ENCODE data around the gene RAB40C. TPM values are rescaled to one million over a fixed set of nuclear protein-coding genes. Genes with fewer than 3 reads are reported as not detected.
A peak's percentile ranks its signal among the peaks of the same experiment; 100 is the strongest.

RAB40C gene
- total RNA-seq, 5 donors from 2014 or later (not counting 1 experiment from before 2014, with no cell fraction given), result 14.1 to 28.0 (median 24.4) TPM

DNA sequence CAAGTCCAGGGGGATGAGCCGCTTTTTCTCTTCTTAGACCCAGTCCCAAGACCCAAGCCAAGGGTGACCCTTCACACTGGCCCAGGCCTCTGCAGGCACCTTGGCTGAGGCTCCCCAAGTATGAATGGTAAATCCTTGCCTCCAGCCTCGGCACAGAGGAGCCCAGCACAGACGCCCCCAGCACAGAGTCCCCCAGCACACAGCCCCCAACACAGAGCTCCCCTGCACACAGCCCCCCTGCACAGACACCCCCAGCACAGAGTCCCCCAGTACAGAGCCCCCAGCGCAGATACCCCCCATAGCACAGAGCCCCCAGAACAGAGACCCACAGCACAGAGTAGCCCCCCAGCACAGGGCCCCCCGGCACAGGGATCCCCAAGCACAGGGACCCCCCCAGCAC lies 50.7 kb downstream of the RAB40C start:
- Mint-ChIP-seq H3K9me3 (no peaks in the 10 kb centered on the region), H3K4me3 (peak overlapping the region in 1 of 3 donors; percentile 57), H3K36me3 (no peaks in the 10 kb centered on the region), H3K27me3 (peaks cover 0 to 3% of the 10 kb centered on the region in 2 donors), H3K4me1 (peaks cover 15 to 23% (median 16%) of the 10 kb centered on the region in 3 donors), H3K27ac (no peak overlapping the region)
- no peak for ATAC-seq (replicated peaks in 1 of 4)
- H3K27me3 ChIP-seq (replicated peaks in 1 of 2; ENCODE audit: control insufficient read depth in 2 of 2, extremely low read depth in 1 of 2, insufficient read depth in 2 of 2, low read length in 1 of 2), result no peaks in the 10 kb centered on the region
- peaks cover 4 to 37% of the 10 kb centered on the region in 2 experiments for H3K4me1 ChIP-seq (ENCODE audit: control insufficient read depth in 1 of 2, extremely low read depth in 1 of 2, insufficient read depth in 2 of 2, low read length in 2 of 2)
- H3K27ac ChIP-seq (ENCODE audit: low read length), result no peak overlapping the region
- CTCF ChIA-PET, result no interaction called here
- no peak overlapping the region for H3K4me3 ChIP-seq (ENCODE audit: control insufficient read depth in 1 of 2, extremely low read depth in 1 of 2, low read length in 1 of 2)
- no peaks in the 10 kb centered on the region for H3K36me3 ChIP-seq (ENCODE audit: control insufficient read depth in 2 of 2, extremely low read depth in 1 of 2, insufficient read depth in 1 of 2, low read length in 1 of 2)
- H3K9me3 ChIP-seq, result no peaks in the 10 kb centered on the region
- no peak for DNase-seq
- WGBS (ENCODE audit: insufficient coverage), result 100% methylated on average over 2 of the region's 5 CpGs
- POLR2A ChIA-PET, result no interaction called here

GRCh38 chr16:641326-642188 lies 51.7 kb downstream of the RAB40C start, which contains the start of gene MCRIP2:
TSS of gene MCRIP2 (plus strand) at chr16:641828. CDS start at chr16:641992, 164 bp downstream.
- peaks cover 0 to 3% of the 10 kb centered on the region in 2 donors for H3K27me3 Mint-ChIP-seq
- DNase-seq (peak in 13 of 35 experiments; percentile 18 to 65 (median 47)), ATAC-seq (replicated peaks in 1 of 4) (peak; percentile 28 to 49 (median 42))
- peak within 1 kb of the TSS; percentile 54 to 72 (median 69) for H3K4me3 Mint-ChIP-seq
- no peaks in the 10 kb centered on the region for H3K36me3 ChIP-seq (ENCODE audit: control insufficient read depth in 2 of 2, extremely low read depth in 1 of 2, insufficient read depth in 1 of 2, low read length in 1 of 2)
- peaks cover 4 to 32% of the 10 kb centered on the region in 2 experiments for H3K4me1 ChIP-seq (ENCODE audit: control insufficient read depth in 1 of 2, extremely low read depth in 1 of 2, insufficient read depth in 2 of 2, low read length in 2 of 2)
- H3K27ac Mint-ChIP-seq, result peak within 1 kb of the TSS in 1 of 2 donors; percentile 16
- peak within 1 kb of the TSS; percentile 41 for H3K27ac ChIP-seq (ENCODE audit: low read length)
- H3K27me3 ChIP-seq (replicated peaks in 1 of 2; ENCODE audit: control insufficient read depth in 2 of 2, extremely low read depth in 1 of 2, insufficient read depth in 2 of 2, low read length in 1 of 2), result no peaks in the 10 kb centered on the region
- ChIA-PET CTCF (no interaction called here), POLR2A (no interaction called here)
- H3K4me3 ChIP-seq (ENCODE audit: control insufficient read depth in 1 of 2, extremely low read depth in 1 of 2, low read length in 1 of 2), result peak within 1 kb of the TSS; percentile 48 to 64
- no peaks in the 10 kb centered on the region for H3K9me3 ChIP-seq
- WGBS (ENCODE audit: insufficient coverage), result under 1% methylated on average over 79 of the region's 81 CpGs
- no peaks in the 10 kb centered on the region for H3K36me3 Mint-ChIP-seq
- no peaks in the 10 kb centered on the region for H3K9me3 Mint-ChIP-seq
- H3K4me1 Mint-ChIP-seq, result peaks cover 12 to 22% (median 14%) of the 10 kb centered on the region in 3 donors

- ChIA-PET POLR2A (no interaction called here), CTCF (no interaction called here)
- Mint-ChIP-seq H3K27ac (peak overlapping the region in 1 of 2 donors; percentile 16), H3K9me3 (no peaks in the 10 kb centered on the region), H3K36me3 (no peaks in the 10 kb centered on the region), H3K4me3 (peak overlapping the region; percentile 54 to 72 (median 69)), H3K4me1 (peaks cover 9 to 20% (median 12%) of the 10 kb centered on the region in 3 donors), H3K27me3 (no peaks in the 10 kb centered on the region)
- Histone ChIP-seq H3K9me3 (no peaks in the 10 kb centered on the region), H3K27ac (ENCODE audit: low read length) (peak overlapping the region; percentile 41), H3K4me1 (ENCODE audit: control insufficient read depth in 1 of 2, extremely low read depth in 1 of 2, insufficient read depth in 2 of 2, low read length in 2 of 2) (peaks cover 1 to 30% of the 10 kb centered on the region in 2 experiments), H3K36me3 (ENCODE audit: control insufficient read depth in 2 of 2, extremely low read depth in 1 of 2, insufficient read depth in 1 of 2, low read length in 1 of 2) (no peaks in the 10 kb centered on the region), H3K27me3 (replicated peaks in 1 of 2; ENCODE audit: control insufficient read depth in 2 of 2, extremely low read depth in 1 of 2, insufficient read depth in 2 of 2, low read length in 1 of 2) (no peaks in the 10 kb centered on the region), H3K4me3 (ENCODE audit: control insufficient read depth in 1 of 2, extremely low read depth in 1 of 2, low read length in 1 of 2) (peak overlapping the region; percentile 48 to 64)
- ATAC-seq (replicated peaks in 1 of 4) (peak; percentile 39 to 56 (median 50)), DNase-seq (peak in 4 of 35 experiments; percentile 22 to 36 (median 28))
- 3% methylated on average over 63 of the region's 72 CpGs for WGBS (ENCODE audit: insufficient coverage)
Measured at GRCh38 chr16:642189-643049, 52.6 kb downstream of the RAB40C start.

DNA sequence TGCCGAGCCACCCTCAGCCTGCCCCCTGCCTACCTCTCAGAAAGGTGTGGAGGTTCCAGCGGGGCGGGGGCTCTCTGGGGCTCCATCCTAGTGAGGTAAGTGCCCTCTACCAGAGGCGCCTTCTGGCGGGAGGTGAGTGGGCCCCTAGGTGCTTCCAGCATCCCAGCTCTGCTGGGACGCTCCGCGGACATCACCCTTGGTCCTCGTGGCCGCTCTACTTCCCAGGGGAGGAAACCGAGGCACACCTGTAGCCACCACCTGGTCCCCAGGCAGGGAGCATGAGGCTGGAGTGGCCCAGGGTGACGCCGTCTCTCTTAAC lies 53.1 kb downstream of the RAB40C start:
- no peaks in the 10 kb centered on the region for H3K36me3 ChIP-seq (ENCODE audit: control insufficient read depth in 2 of 2, extremely low read depth in 1 of 2, insufficient read depth in 1 of 2, low read length in 1 of 2)
- no peak for ATAC-seq (replicated peaks in 1 of 4)
- ChIA-PET POLR2A (no interaction called here), CTCF (no interaction called here)
- peaks cover 0 to 32% of the 10 kb centered on the region in 2 experiments for H3K4me1 ChIP-seq (ENCODE audit: control insufficient read depth in 1 of 2, extremely low read depth in 1 of 2, insufficient read depth in 2 of 2, low read length in 2 of 2)
- peak overlapping the region; percentile 41 for H3K27ac ChIP-seq (ENCODE audit: low read length)
- Mint-ChIP-seq H3K36me3 (no peaks in the 10 kb centered on the region), H3K27ac (peak overlapping the region in 1 of 2 donors; percentile 16), H3K4me3 (peak overlapping the region; percentile 54 to 72 (median 69)), H3K27me3 (no peaks in the 10 kb centered on the region), H3K9me3 (no peaks in the 10 kb centered on the region), H3K4me1 (peaks cover 9 to 22% (median 13%) of the 10 kb centered on the region in 3 donors)
- no peaks in the 10 kb centered on the region for H3K9me3 ChIP-seq
- peak overlapping the region in 1 of 2 donors; percentile 48 for H3K4me3 ChIP-seq (ENCODE audit: control insufficient read depth in 1 of 2, extremely low read depth in 1 of 2, low read length in 1 of 2)
- WGBS (ENCODE audit: insufficient coverage), result 98% methylated on average over 9 of the region's 13 CpGs
- no peak for DNase-seq
- no peaks in the 10 kb centered on the region for H3K27me3 ChIP-seq (replicated peaks in 1 of 2; ENCODE audit: control insufficient read depth in 2 of 2, extremely low read depth in 1 of 2, insufficient read depth in 2 of 2, low read length in 1 of 2)

DNA sequence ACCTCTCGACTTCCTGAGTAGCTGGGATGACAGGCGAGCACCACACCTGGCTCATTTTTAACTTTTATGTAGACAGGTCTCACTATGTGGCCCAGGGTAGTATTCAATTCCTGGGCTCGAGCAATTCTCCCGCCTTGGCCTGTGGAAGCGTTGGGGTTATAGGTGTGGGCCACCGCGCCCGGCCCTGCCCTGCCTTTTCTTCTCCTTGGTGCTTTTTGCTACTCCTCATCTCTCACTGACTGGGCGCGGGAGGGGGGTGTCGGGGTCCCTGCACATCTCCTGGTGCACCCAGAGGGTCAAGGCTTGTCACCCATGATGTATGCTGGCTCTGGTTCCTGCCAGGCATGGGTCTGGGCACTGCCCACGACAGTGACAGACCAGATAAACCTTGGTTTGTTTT lies 54.7 kb downstream of the RAB40C start:
- no peak overlapping the region for H3K4me3 ChIP-seq (ENCODE audit: control insufficient read depth in 1 of 2, extremely low read depth in 1 of 2, low read length in 1 of 2)
- ChIA-PET POLR2A (no interaction called here), CTCF (no interaction called here)
- DNase-seq (no peak), ATAC-seq (replicated peaks in 1 of 4) (no peak)
- peaks cover 9 to 27% (median 20%) of the 10 kb centered on the region in 3 donors for H3K4me1 Mint-ChIP-seq
- H3K27me3 Mint-ChIP-seq, result no peaks in the 10 kb centered on the region
- peaks cover 5 to 41% of the 10 kb centered on the region in 2 experiments for H3K4me1 ChIP-seq (ENCODE audit: control insufficient read depth in 1 of 2, extremely low read depth in 1 of 2, insufficient read depth in 2 of 2, low read length in 2 of 2)
- WGBS (ENCODE audit: insufficient coverage), result 100% methylated on average over 3 of the region's 12 CpGs
- H3K27me3 ChIP-seq (replicated peaks in 1 of 2; ENCODE audit: control insufficient read depth in 2 of 2, extremely low read depth in 1 of 2, insufficient read depth in 2 of 2, low read length in 1 of 2), result no peaks in the 10 kb centered on the region
- no peaks in the 10 kb centered on the region for H3K36me3 ChIP-seq (ENCODE audit: control insufficient read depth in 2 of 2, extremely low read depth in 1 of 2, insufficient read depth in 1 of 2, low read length in 1 of 2)
- H3K36me3 Mint-ChIP-seq, result no peaks in the 10 kb centered on the region
- H3K4me3 Mint-ChIP-seq, result peak overlapping the region in 2 of 3 donors; percentile 58 to 69
- H3K27ac Mint-ChIP-seq, result no peak overlapping the region
- H3K27ac ChIP-seq (ENCODE audit: low read length), result no peak overlapping the region
- no peaks in the 10 kb centered on the region for H3K9me3 ChIP-seq
- H3K9me3 Mint-ChIP-seq, result no peaks in the 10 kb centered on the region
